ENCODE data around the gene SULF2. TPM values are rescaled to one million over a fixed set of nuclear protein-coding genes. Genes with fewer than 3 reads are reported as not detected.
"Not testable (repeated sequence)": the region's sequence is repeated elsewhere in the genome, so short reads cannot be mapped to it uniquely, and the experiment has no call there.

The SULF2 gene
- polyA plus RNA-seq, 4 donors: 10.3 to 40.9 (median 22.4) TPM

GRCh38 chr20:47801759-47802158 lies 16.5 kb upstream of the SULF2 start:
- H3K27me3 ChIP-seq (ENCODE audit: control insufficient read depth in 3 of 3, insufficient read depth in 3 of 3, low read length in 3 of 3): no peaks in the 10 kb centered on the region
- no peak overlapping the region for H3K27ac ChIP-seq (ENCODE audit: low read depth in 1 of 3, low read length in 2 of 3)
- no peaks in the 10 kb centered on the region for H3K36me3 ChIP-seq (ENCODE audit: control insufficient read depth in 3 of 3, insufficient read depth in 2 of 3, low read depth in 1 of 3, low read length in 3 of 3)
- no peak overlapping the region for H3K4me3 ChIP-seq (ENCODE audit: low read depth in 1 of 3, low read length in 3 of 3)
- WGBS, 3 donors: 67 to 81% (median 76%) methylated on average over 15 of the region's 15 CpGs
- no peaks in the 10 kb centered on the region for H3K9me3 ChIP-seq (ENCODE audit: control insufficient read depth in 2 of 2, insufficient read depth in 1 of 2, low read depth in 1 of 2, low read length in 1 of 2)
- FAIRE-seq (no peak), DNase-seq (no peak)
- H3K4me1 ChIP-seq (ENCODE audit: control insufficient read depth in 3 of 3, insufficient read depth in 2 of 3, low read depth in 1 of 3, low read length in 2 of 3): no peaks in the 10 kb centered on the region

DNA sequence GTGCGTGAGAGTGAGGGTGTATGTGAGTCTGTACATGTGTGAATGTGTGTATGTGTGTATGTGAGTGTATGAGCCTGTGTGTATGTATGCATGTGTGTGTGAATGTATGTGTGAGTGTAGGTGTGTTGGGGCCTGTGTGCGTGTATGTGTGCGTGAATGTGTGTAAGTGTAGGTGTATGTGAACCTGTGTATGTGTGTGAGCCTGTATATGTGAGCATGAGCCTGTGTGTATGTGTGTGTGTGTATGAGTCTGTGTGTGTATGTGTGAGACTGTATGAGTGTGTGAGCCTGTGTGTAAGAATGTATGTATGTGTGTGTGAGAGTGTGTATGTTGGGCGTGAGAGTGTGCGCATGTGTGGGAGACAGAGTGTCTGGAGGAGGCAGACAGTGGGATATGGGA lies 15.8 kb upstream of the SULF2 start:
- WGBS, 3 donors: 93 to 94% (median 94%) methylated on average over 5 of the region's 5 CpGs
- no peak for FAIRE-seq

GRCh38 chr20:47800623-47801022 lies 15.3 kb upstream of the SULF2 start:
- Histone ChIP-seq H3K36me3 (ENCODE audit: control insufficient read depth in 3 of 3, insufficient read depth in 2 of 3, low read depth in 1 of 3, low read length in 3 of 3) (no peaks in the 10 kb centered on the region), H3K4me1 (ENCODE audit: control insufficient read depth in 3 of 3, insufficient read depth in 2 of 3, low read depth in 1 of 3, low read length in 2 of 3) (no peaks in the 10 kb centered on the region), H3K27me3 (ENCODE audit: control insufficient read depth in 3 of 3, insufficient read depth in 3 of 3, low read length in 3 of 3) (no peaks in the 10 kb centered on the region), H3K9me3 (ENCODE audit: control insufficient read depth in 2 of 2, insufficient read depth in 1 of 2, low read depth in 1 of 2, low read length in 1 of 2) (no peaks in the 10 kb centered on the region), H3K27ac (ENCODE audit: low read depth in 1 of 3, low read length in 2 of 3) (no peak overlapping the region), H3K4me3 (ENCODE audit: low read depth in 1 of 3, low read length in 3 of 3) (no peak overlapping the region)
- FAIRE-seq: no peak
- no peak for DNase-seq
- 44 to 67% (median 50%) methylated on average over 11 of the region's 11 CpGs for WGBS, 3 donors

More for the DNA sequence above, 15.8 kb upstream of the SULF2 start:
- H3K27ac ChIP-seq (ENCODE audit: low read depth in 1 of 3, low read length in 2 of 3): no peak overlapping the region
- no peaks in the 10 kb centered on the region for H3K4me1 ChIP-seq (ENCODE audit: control insufficient read depth in 3 of 3, insufficient read depth in 2 of 3, low read depth in 1 of 3, low read length in 2 of 3)
- H3K36me3 ChIP-seq (ENCODE audit: control insufficient read depth in 3 of 3, insufficient read depth in 2 of 3, low read depth in 1 of 3, low read length in 3 of 3): no peaks in the 10 kb centered on the region
- H3K4me3 ChIP-seq (ENCODE audit: low read depth in 1 of 3, low read length in 3 of 3): no peak overlapping the region
- H3K9me3 ChIP-seq (ENCODE audit: control insufficient read depth in 2 of 2, insufficient read depth in 1 of 2, low read depth in 1 of 2, low read length in 1 of 2): no peaks in the 10 kb centered on the region
- no peak for DNase-seq
- no peaks in the 10 kb centered on the region for H3K27me3 ChIP-seq (ENCODE audit: control insufficient read depth in 3 of 3, insufficient read depth in 3 of 3, low read length in 3 of 3)

DNA sequence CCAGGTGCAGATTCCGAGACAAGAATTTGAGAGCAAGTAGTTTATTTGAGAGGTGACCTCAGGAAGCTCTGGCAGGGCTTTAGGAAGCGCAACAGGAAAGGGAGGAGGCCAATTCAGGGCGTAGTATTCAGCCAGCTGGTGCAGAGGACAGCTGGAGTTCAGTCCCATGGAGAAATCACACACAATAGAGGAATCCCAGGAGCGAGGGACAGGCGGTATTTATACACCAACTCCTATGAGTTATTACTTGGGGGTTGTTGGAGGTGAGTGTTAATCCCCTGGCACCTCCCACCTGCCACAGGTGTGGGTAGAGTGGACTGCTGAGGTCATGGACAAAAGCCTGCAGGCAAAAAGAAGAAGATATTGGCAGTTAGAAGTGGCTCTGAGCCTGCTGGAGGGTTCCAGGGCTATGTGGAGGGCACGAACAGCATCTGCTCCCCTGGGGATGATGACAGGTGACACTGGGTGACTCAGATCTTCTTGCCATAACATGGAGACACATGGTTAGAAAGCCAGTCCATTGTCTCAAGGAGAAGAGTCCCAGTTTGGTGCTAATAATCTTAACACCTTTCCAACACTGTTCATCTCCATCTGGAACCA lies 13.9 kb upstream of the SULF2 start:
- WGBS, 3 donors: 35 to 51% (median 43%) methylated on average over 6 of the region's 6 CpGs
- no peak for DNase-seq
- H3K4me1 ChIP-seq (ENCODE audit: control insufficient read depth in 3 of 3, insufficient read depth in 2 of 3, low read depth in 1 of 3, low read length in 2 of 3): no peaks in the 10 kb centered on the region
- no peaks in the 10 kb centered on the region for H3K36me3 ChIP-seq (ENCODE audit: control insufficient read depth in 3 of 3, insufficient read depth in 2 of 3, low read depth in 1 of 3, low read length in 3 of 3)
- no peak overlapping the region for H3K4me3 ChIP-seq (ENCODE audit: low read depth in 1 of 3, low read length in 3 of 3)
- H3K9me3 ChIP-seq (ENCODE audit: control insufficient read depth in 2 of 2, insufficient read depth in 1 of 2, low read depth in 1 of 2, low read length in 1 of 2): no peaks in the 10 kb centered on the region
- no peaks in the 10 kb centered on the region for H3K27me3 ChIP-seq (ENCODE audit: control insufficient read depth in 3 of 3, insufficient read depth in 3 of 3, low read length in 3 of 3)
- FAIRE-seq: no peak
- no peak overlapping the region for H3K27ac ChIP-seq (ENCODE audit: low read depth in 1 of 3, low read length in 2 of 3)

GRCh38 chr20:47796971-47797370 lies 11.7 kb upstream of the SULF2 start:
- H3K9me3 ChIP-seq (ENCODE audit: control insufficient read depth in 2 of 2, insufficient read depth in 1 of 2, low read depth in 1 of 2, low read length in 1 of 2): no peaks in the 10 kb centered on the region
- no peaks in the 10 kb centered on the region for H3K4me1 ChIP-seq (ENCODE audit: control insufficient read depth in 3 of 3, insufficient read depth in 2 of 3, low read depth in 1 of 3, low read length in 2 of 3)
- DNase-seq (no peak), FAIRE-seq (no peak)
- no peaks in the 10 kb centered on the region for H3K36me3 ChIP-seq (ENCODE audit: control insufficient read depth in 3 of 3, insufficient read depth in 2 of 3, low read depth in 1 of 3, low read length in 3 of 3)
- H3K4me3 ChIP-seq (ENCODE audit: low read depth in 1 of 3, low read length in 3 of 3): no peak overlapping the region
- H3K27ac ChIP-seq (ENCODE audit: low read depth in 1 of 3, low read length in 2 of 3): no peak overlapping the region
- no peaks in the 10 kb centered on the region for H3K27me3 ChIP-seq (ENCODE audit: control insufficient read depth in 3 of 3, insufficient read depth in 3 of 3, low read length in 3 of 3)
- WGBS, 3 donors: 78 to 88% (median 83%) methylated on average over 9 of the region's 9 CpGs

DNA sequence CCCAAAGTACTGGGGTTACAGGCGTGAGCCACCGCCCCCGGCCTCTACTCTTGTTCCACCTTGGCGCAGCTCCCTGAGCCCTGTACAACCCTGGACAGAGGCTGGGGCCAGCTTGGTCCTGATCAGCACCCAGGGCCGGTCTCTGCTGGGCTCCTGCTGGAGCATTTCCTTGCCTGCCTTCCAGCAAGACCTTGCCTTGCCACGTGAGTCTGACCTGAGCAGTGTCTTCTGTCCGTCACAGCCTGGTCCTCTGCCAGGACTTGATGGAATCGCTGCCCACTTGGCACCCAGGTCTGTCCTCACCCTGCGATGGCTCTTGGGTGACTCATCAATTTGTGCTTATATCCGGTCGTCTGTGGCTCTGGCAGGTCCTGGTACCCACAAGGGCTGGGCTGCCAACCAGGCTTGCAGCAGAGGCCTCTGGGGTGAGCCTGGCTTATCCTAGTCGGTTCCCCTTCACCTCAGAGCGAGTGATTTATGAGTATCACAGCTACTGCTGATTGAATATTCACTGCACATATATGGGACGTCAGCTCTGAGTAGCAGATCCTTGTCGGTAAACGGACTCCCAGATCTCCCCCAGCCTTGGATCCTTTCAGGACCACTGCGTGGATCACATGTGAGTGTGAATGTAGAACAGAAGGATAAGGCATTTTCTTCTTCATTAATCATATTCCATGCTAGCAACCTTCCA lies 10.1 kb upstream of the SULF2 start:
- no peak for DNase-seq
- no peaks in the 10 kb centered on the region for H3K36me3 ChIP-seq (ENCODE audit: control insufficient read depth in 3 of 3, insufficient read depth in 2 of 3, low read depth in 1 of 3, low read length in 3 of 3)
- no peaks in the 10 kb centered on the region for H3K27me3 ChIP-seq (ENCODE audit: control insufficient read depth in 3 of 3, insufficient read depth in 3 of 3, low read length in 3 of 3)
- no peak overlapping the region for H3K27ac ChIP-seq (ENCODE audit: low read depth in 1 of 3, low read length in 2 of 3)
- no peak overlapping the region for H3K4me3 ChIP-seq (ENCODE audit: low read depth in 1 of 3, low read length in 3 of 3)
- FAIRE-seq: no peak
- no peaks in the 10 kb centered on the region for H3K4me1 ChIP-seq (ENCODE audit: control insufficient read depth in 3 of 3, insufficient read depth in 2 of 3, low read depth in 1 of 3, low read length in 2 of 3)
- no peaks in the 10 kb centered on the region for H3K9me3 ChIP-seq (ENCODE audit: control insufficient read depth in 2 of 2, insufficient read depth in 1 of 2, low read depth in 1 of 2, low read length in 1 of 2)
- 64 to 80% (median 69%) methylated on average over 17 of the region's 17 CpGs for WGBS, 3 donors

GRCh38 chr20:47794264-47794663 lies 9.0 kb upstream of the SULF2 start:
- not testable (repeated sequence) for DNase-seq; H3K9me3 ChIP-seq (ENCODE audit: control insufficient read depth in 2 of 2, insufficient read depth in 1 of 2, low read depth in 1 of 2, low read length in 1 of 2); FAIRE-seq; H3K27me3 ChIP-seq (ENCODE audit: control insufficient read depth in 3 of 3, insufficient read depth in 3 of 3, low read length in 3 of 3); H3K4me3 ChIP-seq (ENCODE audit: low read depth in 1 of 3, low read length in 3 of 3); H3K27ac ChIP-seq (ENCODE audit: low read depth in 1 of 3, low read length in 2 of 3); H3K4me1 ChIP-seq (ENCODE audit: control insufficient read depth in 3 of 3, insufficient read depth in 2 of 3, low read depth in 1 of 3, low read length in 2 of 3); H3K36me3 ChIP-seq (ENCODE audit: control insufficient read depth in 3 of 3, insufficient read depth in 2 of 3, low read depth in 1 of 3, low read length in 3 of 3)
- WGBS, 3 donors: 92 to 95% (median 93%) methylated on average over 3 to 6 of the region's 6 CpGs

DNA sequence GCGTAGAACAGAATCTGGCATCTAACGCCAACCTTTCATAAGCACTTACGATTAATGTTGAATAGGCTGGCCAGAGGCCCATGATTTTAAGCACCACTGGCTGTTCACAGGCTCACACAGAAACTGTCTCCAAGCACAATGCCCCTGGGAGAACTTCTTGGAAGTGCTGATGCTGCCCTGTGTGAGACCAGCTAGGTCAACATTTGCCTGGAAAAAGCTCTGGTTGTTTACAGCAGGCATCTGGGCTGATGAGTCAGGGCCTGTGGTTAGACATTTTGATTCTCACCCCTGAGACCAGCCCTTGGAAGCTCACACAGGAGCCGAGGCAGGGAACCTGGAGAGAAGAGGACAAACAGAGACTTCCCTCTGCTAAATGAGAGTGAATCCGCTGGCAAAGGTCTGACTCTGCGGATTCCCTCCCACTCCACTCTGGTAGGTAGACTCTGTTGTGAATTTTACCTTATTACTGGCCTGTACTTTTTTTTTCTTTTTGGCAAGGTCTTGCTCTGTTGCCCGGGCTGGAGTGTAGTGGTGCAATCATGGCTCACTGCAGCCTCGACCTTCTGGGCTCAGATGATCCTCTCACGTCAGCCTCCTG lies 6.8 kb upstream of the SULF2 start:
- no peak for FAIRE-seq
- no peaks in the 10 kb centered on the region for H3K36me3 ChIP-seq (ENCODE audit: control insufficient read depth in 3 of 3, insufficient read depth in 2 of 3, low read depth in 1 of 3, low read length in 3 of 3)
- WGBS, 3 donors: 64 to 78% (median 71%) methylated on average over 9 of the region's 9 CpGs
- H3K27me3 ChIP-seq (ENCODE audit: control insufficient read depth in 3 of 3, insufficient read depth in 3 of 3, low read length in 3 of 3): no peaks in the 10 kb centered on the region
- no peaks in the 10 kb centered on the region for H3K9me3 ChIP-seq (ENCODE audit: control insufficient read depth in 2 of 2, insufficient read depth in 1 of 2, low read depth in 1 of 2, low read length in 1 of 2)
- H3K27ac ChIP-seq (ENCODE audit: low read depth in 1 of 3, low read length in 2 of 3): peak overlapping the region in 1 of 3 donors; percentile 11
- DNase-seq: no peak
- H3K4me3 ChIP-seq (ENCODE audit: low read depth in 1 of 3, low read length in 3 of 3): no peak overlapping the region
- H3K4me1 ChIP-seq (ENCODE audit: control insufficient read depth in 3 of 3, insufficient read depth in 2 of 3, low read depth in 1 of 3, low read length in 2 of 3): peaks cover 0 to 3% (median 0%) of the 10 kb centered on the region in 3 donors
